Daoy (cell line): ENCODE data around the gene RERG. TPM values are rescaled to one million over a fixed set of nuclear protein-coding genes. Genes with fewer than 3 reads are reported as not detected.

Experiments used
- DNase-seq: peaks from one replicate; pipeline ENCODE4 v3.0.0-alpha.2; 2015; ENCODE audit warnings: low read depth
- total RNA-seq: library from RNA; depleted of rRNA; stranded (reverse); fragments of >200 nt; shearing (Covaris generic); gene quantifications from 2 replicates; pipeline ENCODE4 v1.2.3, GENCODE V29; 2014; rRNA removed

The RERG gene
- 0.40 TPM in 1 of 2 replicates, not detected in the other for total RNA-seq

GRCh38 chr12:15220915-15221885 is at the start of gene RERG:
Gene RERG, minus strand, starts transcription at chr12:15221417. Its CDS starts 3,928 bp downstream, at chr12:15217489.
- peak; percentile 84 for DNase-seq

GRCh38 chr12:15270591-15270990 is 49.4 kb upstream of the RERG start:
- DNase-seq = no peak

- DNase-seq = peak; percentile 75
Measured at GRCh38 chr12:15268927-15269552, 47.8 kb upstream of the RERG start.

- no peak for DNase-seq
Measured at GRCh38 chr12:15268309-15268708, 47.1 kb upstream of the RERG start.

- DNase-seq = no peak
Measured at GRCh38 chr12:15265875-15266274, 44.7 kb upstream of the RERG start.

- no peak for DNase-seq
Measured at GRCh38 chr12:15256761-15257160, 35.5 kb upstream of the RERG start.

GRCh38 chr12:15253990-15254389 is 32.8 kb upstream of the RERG start:
- no peak for DNase-seq

- DNase-seq = no peak
Measured at GRCh38 chr12:15244926-15245325, 23.7 kb upstream of the RERG start.

GRCh38 chr12:15244341-15244740 is 23.1 kb upstream of the RERG start:
- DNase-seq = no peak

GRCh38 chr12:15243102-15243501 is 21.9 kb upstream of the RERG start:
- no peak for DNase-seq

- no peak for DNase-seq
Measured at GRCh38 chr12:15240898-15241297, 19.7 kb upstream of the RERG start.

GRCh38 chr12:15234508-15234907 is 13.3 kb upstream of the RERG start:
- no peak for DNase-seq

GRCh38 chr12:15234011-15234410 is 12.8 kb upstream of the RERG start:
- DNase-seq = no peak

- no peak for DNase-seq
Measured at GRCh38 chr12:15232959-15233358, 11.7 kb upstream of the RERG start.

GRCh38 chr12:15231493-15231892 is 10.3 kb upstream of the RERG start:
- no peak for DNase-seq

- DNase-seq = no peak
Measured at GRCh38 chr12:15230751-15231150, 9.5 kb upstream of the RERG start.

GRCh38 chr12:15230137-15230536 is 8.9 kb upstream of the RERG start:
- no peak for DNase-seq

GRCh38 chr12:15227004-15227679 is 5.9 kb upstream of the RERG start:
- DNase-seq = peak; percentile 37

- peak; percentile 24 for DNase-seq
Measured at GRCh38 chr12:15225863-15226218, 4.6 kb upstream of the RERG start.

GRCh38 chr12:15225136-15225862 is 4.1 kb upstream of the RERG start:
- no peak for DNase-seq

GRCh38 chr12:15222219-15222618 is 1.0 kb upstream of the RERG start:
- no peak for DNase-seq

GRCh38 chr12:15220451-15220850 is 766 bp downstream of the RERG start:
- DNase-seq = no peak
